Loucy (cell line): ENCODE data around the gene OR7C1.
"Not testable (repeated sequence)": the region's sequence is repeated elsewhere in the genome, so short reads cannot be mapped to it uniquely, and the experiment has no call there.

Source experiments
- CTCF ChIP-seq: fragments of 200-600 bp; sonication (generic); conservative IDR thresholded peaks from 2 replicates; pipeline ENCODE4 v1.5.1; 2014; ENCODE audit warnings: mild to moderate bottlenecking, antibody characterized with exemption, low read length
- EZH2phosphoT487 ChIP-seq: fragments of 200-600 bp; IDR thresholded peaks from 2 replicates; pipeline ENCODE4 v1.6.1; 2018; ENCODE audit warnings: antibody characterized with exemption, mild to moderate bottlenecking, moderate library complexity, borderline replicate concordance

- not testable (repeated sequence) for TF ChIP-seq CTCF, EZH2phosphoT487
Measured at GRCh38 chr19:14765403-14765802, 69.6 kb downstream of the OR7C1 start.
